CD14-positive monocyte (primary cell): ENCODE measurements around the gene RPS6KL1. TPM values are rescaled to one million over a fixed set of nuclear protein-coding genes. Genes with fewer than 3 reads are reported as not detected.

Experiments used
- DNase-seq, 3 donors: peaks; one replicate each; pipeline ENCODE4 v3.0.0-alpha.2; 2011 to 2022
- H2AFZ ChIP-seq: 2 replicates; pipeline ENCODE4 v1.6.0; 2012; ENCODE audit warnings: mild to moderate bottlenecking, low read depth, low read length, inconsistent platforms; ENCODE audit not compliant: insufficient read depth, poor library complexity, severe bottlenecking
- H3K27ac ChIP-seq, 2 donors: 1 replicate in 1 of 2; 2 replicates in 1 of 2; pipeline ENCODE4 v1.5.1; 2012 to 2013; ENCODE audit warnings: low read length in 2 of 2, control low read depth in 1 of 2, inconsistent platforms in 1 of 2, low read depth in 1 of 2, mild to moderate bottlenecking in 1 of 2
- H3K27me3 ChIP-seq, 2 donors: one replicate each; pipeline versions ENCODE4 v1.6.0 to v1.6.1; 2011 to 2013; ENCODE audit warnings: low read length in 2 of 2; ENCODE audit not compliant: control insufficient read depth in 2 of 2, insufficient read depth in 2 of 2
- H3K36me3 ChIP-seq, 2 donors: replicated peaks in 1 of 2; 1 replicate in 1 of 2; 2 replicates in 1 of 2; pipeline versions ENCODE4 v1.5.1 to v1.6.1; 2012 to 2013; ENCODE audit warnings: low read length in 2 of 2, control low read depth in 1 of 2, inconsistent platforms in 1 of 2, mild to moderate bottlenecking in 1 of 2; ENCODE audit not compliant: insufficient read depth in 2 of 2, control insufficient read depth in 1 of 2
- H3K4me1 ChIP-seq, 2 donors: 1 replicate in 1 of 2; 2 replicates in 1 of 2; pipeline versions ENCODE4 v1.5.1 to v1.6.1; 2012 to 2013; ENCODE audit warnings: low read length in 2 of 2, control low read depth in 1 of 2, inconsistent platforms in 1 of 2, mild to moderate bottlenecking in 1 of 2, moderate library complexity in 1 of 2; ENCODE audit not compliant: insufficient read depth in 2 of 2, control insufficient read depth in 1 of 2
- H3K4me2 ChIP-seq: replicated peaks from 2 replicates; pipeline ENCODE3; 2012; ENCODE audit warnings: low read length, moderate library complexity, mild to moderate bottlenecking; ENCODE audit not compliant: poor library complexity, severe bottlenecking; ENCODE audit errors: extremely low read depth
- H3K4me3 ChIP-seq, 3 experiments: fragments of 200-600 bp in 1 of 3; sonication (generic) in 1 of 3; replicated peaks in 1 of 3; 1 replicate in 2 of 3; 2 replicates in 1 of 3; pipeline ENCODE4 v1.5.1; 2011 to 2013; ENCODE audit warnings: low read length in 3 of 3, mild to moderate bottlenecking in 3 of 3, control low read depth in 2 of 3, low read depth in 2 of 3, inconsistent platforms in 1 of 3, moderate library complexity in 1 of 3
- H3K79me2 ChIP-seq: 2 replicates; pipeline ENCODE4 v1.6.0; 2012; ENCODE audit warnings: mild to moderate bottlenecking, control low read depth, inconsistent platforms, low read length, moderate library complexity; ENCODE audit not compliant: insufficient read depth
- H3K9ac ChIP-seq: 2 replicates; pipeline ENCODE4 v1.6.0; 2017; ENCODE audit warnings: low read length, mild to moderate bottlenecking; ENCODE audit not compliant: insufficient read depth, poor library complexity, severe bottlenecking
- H3K9me3 ChIP-seq, 2 donors: replicated peaks in 1 of 2; 1 replicate in 1 of 2; 2 replicates in 1 of 2; pipeline versions ENCODE4 v1.5.1 to v1.6.1; 2012 to 2013; ENCODE audit warnings: low read length in 2 of 2, control low read depth in 1 of 2; ENCODE audit not compliant: control insufficient read depth in 1 of 2, insufficient read depth in 1 of 2
- H4K20me1 ChIP-seq: 2 replicates; pipeline ENCODE4 v1.6.0; 2012; ENCODE audit warnings: mild to moderate bottlenecking, low read length, control low read depth, moderate library complexity; ENCODE audit not compliant: insufficient read depth
- H3K27ac Mint-ChIP-seq, 7 donors: one replicate each; pipeline ENCODE4 v1.8.0; 2020; ENCODE audit warnings: mild to moderate bottlenecking in 7 of 7, mixed read lengths in 7 of 7, moderate library complexity in 6 of 7, inconsistent platforms in 2 of 7
- H3K27me3 Mint-ChIP-seq, 3 donors: one replicate each; pipeline ENCODE4 v1.8.0; 2021 to 2022; ENCODE audit warnings: low read depth in 3 of 3, mild to moderate bottlenecking in 3 of 3, mixed read lengths in 3 of 3, moderate library complexity in 3 of 3, inconsistent platforms in 1 of 3
- H3K36me3 Mint-ChIP-seq, 2 donors: one replicate each; pipeline ENCODE4 v1.8.0; 2020; ENCODE audit warnings: mixed read lengths in 2 of 2, inconsistent platforms in 1 of 2, mild to moderate bottlenecking in 1 of 2
- H3K4me1 Mint-ChIP-seq: one replicate; pipeline ENCODE4 v1.8.0; 2020; ENCODE audit warnings: mild to moderate bottlenecking, mixed read lengths
- H3K4me3 Mint-ChIP-seq, 2 donors: one replicate each; pipeline ENCODE4 v1.8.0; 2020; ENCODE audit warnings: mild to moderate bottlenecking in 2 of 2, mixed read lengths in 2 of 2, moderate library complexity in 1 of 2
- H3K9me3 Mint-ChIP-seq, 7 donors: one replicate each; pipeline ENCODE4 v1.8.0; 2020 to 2022; ENCODE audit warnings: mixed read lengths in 7 of 7, mild to moderate bottlenecking in 6 of 7, moderate library complexity in 6 of 7, inconsistent platforms in 2 of 7
- WGBS: methylation state at CpG from one replicate; pipeline ENCODE4 v1.1.5; 2013; ENCODE audit warnings: missing lambda C conversion rate; ENCODE audit not compliant: insufficient coverage; 5-methylcytosine and 5-hydroxymethylcytosine counted together
- intact Hi-C, 2 donors: fragments of 100-400 bp; cut with micrococcal nuclease; formaldehyde crosslinking; loops; one replicate each; pipeline versions ENCODE4 v1.15.0 to v1.15.1; 2023
- polyA plus RNA-seq, 3 donors: library from polyadenylated mRNA; depleted of rRNA in 1 of 3; unstranded in 2 of 3; stranded (reverse) in 1 of 3; fragments of 300-500 nt in 2 of 3; fragments of >200 nt in 1 of 3; fragmentation: Illumina TruSeq in 2 of 3; gene quantifications; 1 replicate in 2 of 3; 2 replicates in 1 of 3; pipeline ENCODE4 v1.2.3, GENCODE V29; 2012 to 2021
- TF ChIP-seq, protein P1 (sequence below): fragments of 200-600 bp; IDR thresholded peaks from one replicate; pipeline ENCODE4 v1.8.0; 2022; ENCODE audit warnings: antibody characterized with exemption, mild to moderate bottlenecking

The RPS6KL1 gene
- polyA plus RNA-seq, 3 donors, result 0.13 TPM; not detected in 2

DNA sequence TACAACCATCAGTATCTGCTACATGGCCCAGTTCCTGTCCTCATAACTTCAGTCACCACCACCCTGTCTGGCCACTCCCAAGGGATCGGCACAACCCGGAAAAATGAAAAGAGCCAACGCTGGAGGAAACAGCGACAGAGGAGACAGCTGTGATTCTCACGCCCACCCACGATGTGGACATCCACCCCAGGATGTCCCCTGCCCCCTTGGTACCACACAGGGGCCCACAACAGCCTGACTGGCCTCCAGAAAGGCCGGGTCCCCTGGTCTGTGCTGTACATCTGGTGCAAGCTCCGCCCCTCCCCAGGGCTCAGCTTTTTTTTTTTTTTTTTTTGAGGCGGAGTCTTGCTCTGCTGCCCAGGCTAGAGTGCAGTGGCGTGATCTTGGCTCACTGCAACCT lies 12.5 kb downstream of the RPS6KL1 start:
- H3K27ac Mint-ChIP-seq, result no peak overlapping the region

DNA sequence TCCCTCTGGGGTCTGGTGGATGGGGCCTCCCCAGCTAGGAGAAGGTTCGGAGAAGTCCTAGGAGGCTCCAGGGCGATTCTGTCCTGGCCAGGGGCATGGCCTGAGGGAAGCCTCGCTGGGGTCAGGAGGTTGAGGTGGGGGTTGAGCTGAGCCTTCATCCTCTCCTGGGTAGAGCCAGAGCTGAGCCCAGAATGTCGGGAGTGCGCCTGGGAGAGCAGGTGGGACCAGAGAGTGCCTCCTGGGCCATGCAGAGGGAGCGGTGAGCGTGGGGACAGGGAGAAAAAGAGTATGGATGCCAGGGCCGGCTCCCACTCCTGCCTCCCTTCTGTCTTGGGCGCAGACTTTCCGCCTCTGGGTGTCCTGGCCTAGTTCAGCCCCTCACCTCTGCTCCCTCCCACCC lies 13.1 kb downstream of the RPS6KL1 start:
- Mint-ChIP-seq H3K4me3 (no peak overlapping the region), H3K4me1 (peaks cover 1% of the 10 kb centered on the region), H3K9me3 (no peaks in the 10 kb centered on the region), H3K27me3 (peaks cover 0 to 3% (median 0%) of the 10 kb centered on the region in 3 donors), H3K27ac (peak overlapping the region in 2 of 7 donors; percentile 30 to 37), H3K36me3 (peaks cover 4 to 9% of the 10 kb centered on the region in 2 donors)
- Histone ChIP-seq H3K4me3 (no peak overlapping the region), H4K20me1 (peaks cover 7% of the 10 kb centered on the region), H3K79me2 (no peaks in the 10 kb centered on the region), H3K9me3 (no peaks in the 10 kb centered on the region), H2AFZ (no peak overlapping the region), H3K27ac (no peak overlapping the region), H3K4me2 (no peak overlapping the region), H3K36me3 (peaks cover 0 to 9% of the 10 kb centered on the region in 2 donors), H3K27me3 (no peaks in the 10 kb centered on the region), H3K4me1 (no peaks in the 10 kb centered on the region), H3K9ac (no peak overlapping the region)
- TF ChIP-seq, protein P1, sequence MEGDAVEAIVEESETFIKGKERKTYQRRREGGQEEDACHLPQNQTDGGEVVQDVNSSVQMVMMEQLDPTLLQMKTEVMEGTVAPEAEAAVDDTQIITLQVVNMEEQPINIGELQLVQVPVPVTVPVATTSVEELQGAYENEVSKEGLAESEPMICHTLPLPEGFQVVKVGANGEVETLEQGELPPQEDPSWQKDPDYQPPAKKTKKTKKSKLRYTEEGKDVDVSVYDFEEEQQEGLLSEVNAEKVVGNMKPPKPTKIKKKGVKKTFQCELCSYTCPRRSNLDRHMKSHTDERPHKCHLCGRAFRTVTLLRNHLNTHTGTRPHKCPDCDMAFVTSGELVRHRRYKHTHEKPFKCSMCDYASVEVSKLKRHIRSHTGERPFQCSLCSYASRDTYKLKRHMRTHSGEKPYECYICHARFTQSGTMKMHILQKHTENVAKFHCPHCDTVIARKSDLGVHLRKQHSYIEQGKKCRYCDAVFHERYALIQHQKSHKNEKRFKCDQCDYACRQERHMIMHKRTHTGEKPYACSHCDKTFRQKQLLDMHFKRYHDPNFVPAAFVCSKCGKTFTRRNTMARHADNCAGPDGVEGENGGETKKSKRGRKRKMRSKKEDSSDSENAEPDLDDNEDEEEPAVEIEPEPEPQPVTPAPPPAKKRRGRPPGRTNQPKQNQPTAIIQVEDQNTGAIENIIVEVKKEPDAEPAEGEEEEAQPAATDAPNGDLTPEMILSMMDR, result no peak
- no peak for DNase-seq
- WGBS, result 97% methylated on average over 8 of the region's 10 CpGs
- intact Hi-C loops, result loop anchor here (2.0 to 5.0 kb wide), 3 partner anchors 177 to 303 kb away; no protein-coding TSS in a partner anchor

More for the DNA sequence above, 12.5 kb downstream of the RPS6KL1 start:
- H3K9me3 Mint-ChIP-seq, result no peaks in the 10 kb centered on the region
- Histone ChIP-seq H2AFZ (no peak overlapping the region), H4K20me1 (peaks cover 5% of the 10 kb centered on the region), H3K4me1 (no peaks in the 10 kb centered on the region), H3K79me2 (no peaks in the 10 kb centered on the region), H3K4me3 (no peak overlapping the region), H3K9ac (no peak overlapping the region), H3K9me3 (no peaks in the 10 kb centered on the region), H3K4me2 (no peak overlapping the region), H3K36me3 (peaks cover 0 to 5% of the 10 kb centered on the region in 2 donors), H3K27ac (no peak overlapping the region), H3K27me3 (no peaks in the 10 kb centered on the region)
- 93% methylated on average over 7 of the region's 10 CpGs for WGBS
- DNase-seq, result no peak
- peaks cover 1% of the 10 kb centered on the region for H3K4me1 Mint-ChIP-seq
- H3K36me3 Mint-ChIP-seq, result peaks cover 4 to 9% of the 10 kb centered on the region in 2 donors
- TF ChIP-seq, protein P1, result no peak
- no peak overlapping the region for H3K4me3 Mint-ChIP-seq
- H3K27me3 Mint-ChIP-seq, result peaks cover 0 to 3% (median 0%) of the 10 kb centered on the region in 3 donors
- intact Hi-C loops, result loop anchor here (2.0 to 5.0 kb wide), 2 partner anchors 177 to 178 kb away; no protein-coding TSS in a partner anchor
